Measurements from ENCODE around the gene ASMT.

Gene ASMT

DNA sequence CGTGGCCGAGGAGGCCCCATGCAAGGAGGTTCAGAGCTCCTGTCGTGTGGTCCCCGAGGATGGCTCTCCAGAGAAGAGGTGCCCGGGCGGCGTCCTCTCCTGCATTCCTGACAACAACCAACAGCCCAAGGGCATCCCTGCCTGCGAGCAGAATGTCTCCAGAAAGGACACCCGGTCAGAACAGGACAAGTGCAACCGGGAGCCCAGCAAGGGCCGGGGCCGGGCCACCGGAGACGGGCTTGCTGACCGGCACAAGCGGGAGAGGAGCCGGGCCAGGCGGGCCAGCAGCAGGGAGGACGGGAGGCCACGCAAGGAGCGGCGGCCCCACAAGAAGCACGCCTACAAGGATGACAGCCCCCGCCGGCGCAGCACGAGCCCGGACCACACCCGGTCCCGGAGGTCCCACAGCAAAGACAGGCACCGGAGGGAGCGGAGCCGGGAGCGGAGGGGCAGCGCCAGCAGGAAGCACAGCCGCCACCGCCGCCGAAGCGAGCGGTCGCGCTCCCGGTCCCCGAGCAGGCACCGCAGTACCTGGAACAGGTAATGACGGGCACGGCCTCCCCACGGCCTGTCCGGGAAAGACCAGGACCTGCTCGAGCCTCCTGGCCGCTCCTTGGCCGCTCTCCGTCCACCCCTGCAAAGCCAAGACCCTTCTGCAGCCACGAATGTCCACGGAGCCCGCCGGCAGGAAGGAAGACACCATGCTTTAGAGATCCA, 13.7 kb upstream of the ASMT start:
- POLR2A ChIA-PET = no interaction called here
- DNase-seq (ENCODE audit: extremely low spot score) = no peak
- TF ChIP-seq SP1 (IDR thresholded peaks at IDR 0.05) (no peak), FOXM1 (IDR thresholded peaks at IDR 0.05; ENCODE audit: borderline replicate concordance) (no peak), BHLHE40 (IDR thresholded peaks at IDR 0.05; ENCODE audit: borderline replicate concordance) (no peak), TARDBP (IDR thresholded peaks at IDR 0.05) (no peak), HDGF (IDR thresholded peaks at IDR 0.05; ENCODE audit: borderline replicate concordance) (no peak)
- CTCF ChIA-PET = no interaction called here

DNA sequence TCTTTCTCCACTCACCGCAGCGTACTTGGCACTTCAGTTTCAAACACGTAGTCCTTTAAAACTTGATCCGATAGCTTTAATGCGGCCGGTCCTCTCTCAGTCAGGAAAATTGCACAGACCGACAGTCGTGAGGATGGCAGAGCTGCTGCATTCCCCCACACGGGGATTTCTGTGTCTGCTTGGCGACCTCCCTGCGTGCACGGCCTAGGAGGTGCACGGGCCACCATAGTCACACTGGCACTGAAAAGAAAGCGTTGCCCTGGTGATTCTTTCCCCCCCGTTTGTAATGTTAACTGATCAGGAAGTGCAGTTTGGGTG, 13.1 kb upstream of the ASMT start:
- ChIA-PET CTCF (no interaction called here), POLR2A (no interaction called here)
- no peak for TF ChIP-seq FOXK2 (IDR thresholded peaks at IDR 0.05)
- TF ChIP-seq SUZ12 (IDR thresholded peaks at IDR 0.05) = no peak
- TF ChIP-seq L3MBTL2 (conservative IDR thresholded peaks at IDR 0.05) = no peak
- TF ChIP-seq LEF1 (IDR thresholded peaks at IDR 0.05; ENCODE audit: borderline replicate concordance) = no peak
- TF ChIP-seq NFRKB (IDR thresholded peaks at IDR 0.05) = no peak
- no peak for TF ChIP-seq TARDBP (IDR thresholded peaks at IDR 0.05)
- DNase-seq (ENCODE audit: extremely low spot score) = no peak

GRCh38 chrX:1602299-1602698, 12.6 kb upstream of the ASMT start:
- CTCF ChIA-PET = no interaction called here
- no peak for DNase-seq (ENCODE audit: extremely low spot score)
- POLR2A ChIA-PET = no interaction called here
- TF ChIP-seq TARDBP (IDR thresholded peaks at IDR 0.05) = no peak
- no peak for TF ChIP-seq CTBP1 (IDR thresholded peaks at IDR 0.05; ENCODE audit: borderline replicate concordance)
- TF ChIP-seq HDGF (IDR thresholded peaks at IDR 0.05; ENCODE audit: borderline replicate concordance) = no peak
- TF ChIP-seq ZNF384 (IDR thresholded peaks at IDR 0.05) = no peak
- TF ChIP-seq LEF1 (IDR thresholded peaks at IDR 0.05; ENCODE audit: borderline replicate concordance) = no peak
- no peak for TF ChIP-seq BHLHE40 (IDR thresholded peaks at IDR 0.05; ENCODE audit: borderline replicate concordance)
- TF ChIP-seq FOXA1 (IDR thresholded peaks at IDR 0.05) = no peak
- TF ChIP-seq ARNT (IDR thresholded peaks at IDR 0.05) = no peak
- TF ChIP-seq SP1 (IDR thresholded peaks at IDR 0.05) = no peak
- TF ChIP-seq SUZ12 (IDR thresholded peaks at IDR 0.05) = no peak
- TF ChIP-seq FOXM1 (IDR thresholded peaks at IDR 0.05; ENCODE audit: borderline replicate concordance) = no peak
- no peak for TF ChIP-seq L3MBTL2 (conservative IDR thresholded peaks at IDR 0.05)
- TF ChIP-seq FOXK2 (IDR thresholded peaks at IDR 0.05) = no peak
- no peak for TF ChIP-seq ELF4 (IDR thresholded peaks at IDR 0.05)
- no peak for TF ChIP-seq PKNOX1 (IDR thresholded peaks at IDR 0.05)
- TF ChIP-seq NFRKB (IDR thresholded peaks at IDR 0.05) = no peak

DNA sequence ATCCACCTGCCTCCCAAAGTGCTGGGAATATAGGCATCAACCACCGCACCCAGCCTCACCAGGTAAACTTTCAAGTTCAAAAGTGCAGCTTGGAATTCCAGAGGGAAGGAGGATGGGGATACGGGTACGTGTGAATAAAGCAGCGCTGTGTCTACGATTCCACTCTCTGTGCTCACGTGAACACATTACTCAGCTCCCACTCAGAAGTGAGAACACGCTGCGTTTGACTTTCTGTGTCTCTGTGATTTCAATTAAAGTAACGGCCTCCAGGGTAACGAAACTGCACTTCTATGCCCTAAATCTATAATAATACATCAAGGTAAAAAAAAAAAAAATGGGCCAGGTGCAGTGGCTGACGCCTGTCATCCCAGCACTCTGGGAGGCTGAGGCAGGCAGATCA, 8.4 kb upstream of the ASMT start:
- no peak for TF ChIP-seq ELF4 (IDR thresholded peaks at IDR 0.05)
- no peak for TF ChIP-seq TARDBP (IDR thresholded peaks at IDR 0.05)
- TF ChIP-seq SUZ12 (IDR thresholded peaks at IDR 0.05) = no peak
- TF ChIP-seq ZNF384 (IDR thresholded peaks at IDR 0.05) = no peak
- no peak for TF ChIP-seq BHLHE40 (IDR thresholded peaks at IDR 0.05; ENCODE audit: borderline replicate concordance)
- no peak for TF ChIP-seq L3MBTL2 (conservative IDR thresholded peaks at IDR 0.05)
- TF ChIP-seq FOXA1 (IDR thresholded peaks at IDR 0.05) = no peak
- no peak for TF ChIP-seq SP1 (IDR thresholded peaks at IDR 0.05)
- no peak for TF ChIP-seq HDGF (IDR thresholded peaks at IDR 0.05; ENCODE audit: borderline replicate concordance)
- no peak for TF ChIP-seq FOXM1 (IDR thresholded peaks at IDR 0.05; ENCODE audit: borderline replicate concordance)
- no peak for TF ChIP-seq CTBP1 (IDR thresholded peaks at IDR 0.05; ENCODE audit: borderline replicate concordance)
- no peak for TF ChIP-seq PKNOX1 (IDR thresholded peaks at IDR 0.05)
- no peak for TF ChIP-seq NFRKB (IDR thresholded peaks at IDR 0.05)
- no peak for TF ChIP-seq ARNT (IDR thresholded peaks at IDR 0.05)
- TF ChIP-seq FOXK2 (IDR thresholded peaks at IDR 0.05) = no peak
- no peak for TF ChIP-seq LEF1 (IDR thresholded peaks at IDR 0.05; ENCODE audit: borderline replicate concordance)
- CTCF ChIA-PET = no interaction called here
- DNase-seq (ENCODE audit: extremely low spot score) = no peak
- POLR2A ChIA-PET = no interaction called here

DNA sequence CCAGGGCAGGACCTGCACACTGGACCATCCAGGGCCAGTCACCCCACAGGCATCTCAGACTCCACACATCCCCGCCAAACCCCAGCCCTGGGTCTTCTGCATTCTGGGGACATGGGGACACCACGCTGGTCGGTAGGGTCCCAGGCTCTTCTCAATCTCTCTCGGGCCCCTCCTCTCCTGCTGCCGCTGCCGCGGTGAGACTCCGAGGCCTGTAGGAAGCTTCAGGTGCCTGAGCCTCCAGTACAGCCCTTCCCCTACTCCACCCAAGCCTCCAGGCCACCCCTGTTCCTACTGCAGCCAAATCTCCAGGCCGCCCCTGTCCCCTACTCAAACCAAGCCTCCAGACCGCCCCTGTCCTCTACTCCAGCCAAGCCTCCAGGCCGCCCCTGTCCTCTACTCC, 5.5 kb upstream of the ASMT start:
- DNase-seq (ENCODE audit: extremely low spot score) = no peak
- POLR2A ChIA-PET = no interaction called here
- no peak for TF ChIP-seq PKNOX1 (IDR thresholded peaks at IDR 0.05)
- no peak for TF ChIP-seq ZNF384 (IDR thresholded peaks at IDR 0.05)
- TF ChIP-seq ARNT (IDR thresholded peaks at IDR 0.05) = no peak
- no peak for TF ChIP-seq BHLHE40 (IDR thresholded peaks at IDR 0.05; ENCODE audit: borderline replicate concordance)
- no peak for TF ChIP-seq FOXM1 (IDR thresholded peaks at IDR 0.05; ENCODE audit: borderline replicate concordance)
- TF ChIP-seq CTBP1 (IDR thresholded peaks at IDR 0.05; ENCODE audit: borderline replicate concordance) = no peak
- TF ChIP-seq FOXK2 (IDR thresholded peaks at IDR 0.05) = no peak
- CTCF ChIA-PET = no interaction called here

DNA sequence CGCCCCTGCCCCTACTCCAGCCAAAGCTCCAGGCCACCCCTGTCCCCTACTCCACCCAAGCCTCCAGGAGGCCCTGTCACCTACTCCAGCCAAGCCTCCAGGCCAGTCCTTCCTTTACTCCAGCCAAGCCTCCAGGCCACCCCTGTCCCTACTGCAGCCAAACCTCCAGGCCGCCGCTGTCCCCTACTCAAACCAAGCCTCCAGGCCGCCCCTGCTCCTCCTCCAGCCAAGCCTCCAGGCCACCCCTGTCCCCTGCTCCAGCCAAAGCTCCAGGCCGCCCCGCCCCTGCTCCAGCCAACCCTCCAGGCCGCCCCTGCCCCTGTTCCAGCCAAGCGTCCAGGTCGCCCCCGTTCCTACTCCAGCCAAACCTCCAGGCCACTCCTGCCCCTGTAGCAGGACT, 5.1 kb upstream of the ASMT start:
- no peak for DNase-seq (ENCODE audit: extremely low spot score)
- CTCF ChIA-PET = no interaction called here
- POLR2A ChIA-PET = no interaction called here
- TF ChIP-seq SUZ12 (IDR thresholded peaks at IDR 0.05) (no peak), FOXM1 (IDR thresholded peaks at IDR 0.05; ENCODE audit: borderline replicate concordance) (no peak), BHLHE40 (IDR thresholded peaks at IDR 0.05; ENCODE audit: borderline replicate concordance) (no peak), L3MBTL2 (conservative IDR thresholded peaks at IDR 0.05) (no peak), TARDBP (IDR thresholded peaks at IDR 0.05) (no peak), ZNF384 (IDR thresholded peaks at IDR 0.05) (no peak), FOXK2 (IDR thresholded peaks at IDR 0.05) (no peak), LEF1 (IDR thresholded peaks at IDR 0.05; ENCODE audit: borderline replicate concordance) (no peak), NFRKB (IDR thresholded peaks at IDR 0.05) (no peak), HDGF (IDR thresholded peaks at IDR 0.05; ENCODE audit: borderline replicate concordance) (no peak), ELF4 (IDR thresholded peaks at IDR 0.05) (no peak), FOXA1 (IDR thresholded peaks at IDR 0.05) (no peak)
